H9 (cell line): Measurements from ENCODE around the gene TSPOAP1. TPM values are rescaled to one million over a fixed set of nuclear protein-coding genes. Genes with fewer than 3 reads are reported as not detected.

Source experiments
- DNase-seq: peaks from one replicate; pipeline ENCODE4 v3.0.0-alpha.2; 2017
- H2AFZ ChIP-seq: one replicate; pipeline ENCODE4 v1.6.1; 2013; ENCODE audit warnings: mild to moderate bottlenecking, low read length, control low read depth, moderate library complexity
- H2AK5ac ChIP-seq: 2 replicates; pipeline ENCODE4 v1.6.1; 2013; ENCODE audit warnings: low read length, control low read depth, mixed read lengths; ENCODE audit not compliant: insufficient read length
- H2BK120ac ChIP-seq: one replicate; pipeline ENCODE4 v1.6.1; 2013; ENCODE audit warnings: low read depth, mild to moderate bottlenecking, low read length, control low read depth, inconsistent platforms; ENCODE audit not compliant: poor library complexity, severe bottlenecking
- H2BK12ac ChIP-seq: 2 replicates; pipeline ENCODE4 v1.6.1; 2013; ENCODE audit warnings: low read length, control low read depth, mixed read lengths, low read depth; ENCODE audit not compliant: insufficient read length
- H2BK15ac ChIP-seq: 2 replicates; pipeline ENCODE4 v1.6.1; 2013; ENCODE audit warnings: low read depth, low read length, control low read depth
- H2BK20ac ChIP-seq: one replicate; pipeline ENCODE4 v1.6.1; 2013; ENCODE audit warnings: low read depth, mild to moderate bottlenecking, low read length, control low read depth, inconsistent platforms; ENCODE audit not compliant: poor library complexity, severe bottlenecking
- H2BK5ac ChIP-seq: 2 replicates; pipeline ENCODE4 v1.6.1; 2013; ENCODE audit warnings: low read length, control low read depth, mixed read lengths; ENCODE audit not compliant: insufficient read length
- H3K14ac ChIP-seq: 2 replicates; pipeline ENCODE4 v1.6.1; 2013; ENCODE audit warnings: low read length, control low read depth; ENCODE audit not compliant: insufficient read depth
- H3K18ac ChIP-seq: 2 replicates; pipeline ENCODE4 v1.6.1; 2013; ENCODE audit warnings: low read depth, mild to moderate bottlenecking, mixed read lengths, low read length, control low read depth; ENCODE audit not compliant: insufficient read length
- H3K23ac ChIP-seq: 2 replicates; pipeline ENCODE4 v1.6.1; 2013; ENCODE audit warnings: low read length, control low read depth, mixed read lengths, low read depth; ENCODE audit not compliant: insufficient read length
- H3K23me2 ChIP-seq: 2 replicates; pipeline ENCODE4 v1.6.1; 2013; ENCODE audit warnings: low read depth, mild to moderate bottlenecking, mixed read lengths, low read length, control low read depth; ENCODE audit not compliant: insufficient read length, poor library complexity, severe bottlenecking
- H3K27ac ChIP-seq: 2 replicates; pipeline ENCODE4 v1.5.1; 2013; ENCODE audit warnings: low read length, control low read depth, mixed read lengths, low read depth; ENCODE audit not compliant: insufficient read length
- H3K27me3 ChIP-seq: 2 replicates; pipeline ENCODE4 v1.6.1; 2013; ENCODE audit warnings: low read length, control low read depth, inconsistent platforms; ENCODE audit not compliant: insufficient read depth
- H3K4ac ChIP-seq: 2 replicates; pipeline ENCODE4 v1.6.1; 2013; ENCODE audit warnings: low read depth, mild to moderate bottlenecking, control low read depth, inconsistent platforms, low read length, moderate library complexity
- H3K4me1 ChIP-seq: 2 replicates; pipeline ENCODE4 v1.6.1; 2013; ENCODE audit warnings: low read length, control low read depth, inconsistent platforms; ENCODE audit not compliant: insufficient read depth
- H3K4me2 ChIP-seq: 2 replicates; pipeline ENCODE4 v1.6.1; 2013; ENCODE audit warnings: low read length, control low read depth, mixed read lengths; ENCODE audit not compliant: insufficient read length, insufficient read depth
- H3K56ac ChIP-seq: 2 replicates; pipeline ENCODE4 v1.6.1; 2013; ENCODE audit warnings: low read depth, mild to moderate bottlenecking, mixed read lengths, low read length, control low read depth; ENCODE audit not compliant: insufficient read length
- H3K79me1 ChIP-seq: 2 replicates; pipeline ENCODE4 v1.6.1; 2013; ENCODE audit warnings: low read depth, mild to moderate bottlenecking, moderate library complexity, low read length, control low read depth, inconsistent platforms; ENCODE audit not compliant: insufficient read depth, poor library complexity, severe bottlenecking
- H3K79me2 ChIP-seq: 2 replicates; pipeline ENCODE4 v1.6.1; 2013; ENCODE audit warnings: low read length, control low read depth, inconsistent platforms; ENCODE audit not compliant: insufficient read depth
- H3K9ac ChIP-seq: 2 replicates; pipeline ENCODE4 v1.6.1; 2013; ENCODE audit warnings: low read length, control low read depth, mixed read lengths; ENCODE audit not compliant: insufficient read length; ENCODE audit errors: extremely low read depth
- H3K9me3 ChIP-seq: one replicate; pipeline ENCODE4 v1.6.1; 2013; ENCODE audit warnings: low read depth, low read length, inconsistent platforms; ENCODE audit not compliant: control insufficient read depth
- H3T11ph ChIP-seq: one replicate; pipeline ENCODE4 v1.6.1; 2013; ENCODE audit warnings: mild to moderate bottlenecking, low read length, control low read depth, inconsistent platforms
- H4K20me1 ChIP-seq: one replicate; pipeline ENCODE4 v1.6.1; 2013; ENCODE audit not compliant: control insufficient read depth, insufficient read length, insufficient read depth
- H4K5ac ChIP-seq: 2 replicates; pipeline ENCODE4 v1.6.1; 2013; ENCODE audit warnings: low read depth, mild to moderate bottlenecking, mixed read lengths, low read length, control low read depth; ENCODE audit not compliant: insufficient read length
- H4K8ac ChIP-seq: replicated peaks from 2 replicates; pipeline ENCODE4 v1.6.1; 2013; ENCODE audit warnings: low read length, control low read depth, mixed read lengths, low read depth; ENCODE audit not compliant: insufficient read length
- H4K91ac ChIP-seq: 2 replicates; pipeline ENCODE4 v1.6.1; 2013; ENCODE audit warnings: low read depth, mild to moderate bottlenecking, moderate library complexity, mixed read lengths, low read length, control low read depth; ENCODE audit not compliant: insufficient read length
- H3K27ac Mint-ChIP-seq, 3 experiments: 2 replicates in 2 of 3; 3 replicates in 1 of 3; pipeline ENCODE4 v1.8.0; 2020 to 2021; ENCODE audit warnings: mixed read lengths in 3 of 3, mild to moderate bottlenecking in 1 of 3, moderate library complexity in 1 of 3
- H3K27me3 Mint-ChIP-seq: 2 replicates; pipeline ENCODE4 v1.8.0; 2021; ENCODE audit warnings: low read depth, mild to moderate bottlenecking, moderate library complexity, mixed read lengths
- H3K36me3 Mint-ChIP-seq, 3 experiments: 2 replicates in 2 of 3; 3 replicates in 1 of 3; pipeline ENCODE4 v1.8.0; 2020 to 2021; ENCODE audit warnings: low read depth in 3 of 3, mixed read lengths in 3 of 3; ENCODE audit not compliant: insufficient read depth in 1 of 3
- H3K4me1 Mint-ChIP-seq, 2 experiments: 2 replicates each; pipeline ENCODE4 v1.8.0; 2020; ENCODE audit warnings: mixed read lengths in 2 of 2
- H3K4me3 Mint-ChIP-seq, 2 experiments: 2 replicates in 1 of 2; 3 replicates in 1 of 2; pipeline ENCODE4 v1.8.0; 2020 to 2021; ENCODE audit warnings: mild to moderate bottlenecking in 2 of 2, mixed read lengths in 2 of 2, moderate library complexity in 1 of 2
- H3K9me3 Mint-ChIP-seq, 2 experiments: 2 replicates in 1 of 2; 3 replicates in 1 of 2; pipeline ENCODE4 v1.8.0; 2020; ENCODE audit warnings: mild to moderate bottlenecking in 2 of 2, mixed read lengths in 2 of 2, moderate library complexity in 1 of 2
- CTCF ChIP-seq: fragments of 200-600 bp; sonication (generic); conservative IDR thresholded peaks from 3 replicates; pipeline ENCODE4 v1.8.0; 2021; ENCODE audit warnings: antibody characterized with exemption, mild to moderate bottlenecking
- WGBS: extraction: QIAGEN DNeasy Blood & Tissue Kit; methylation state at CpG from one replicate; pipeline ENCODE4 v1.1.7; 2013; ENCODE audit warnings: missing lambda C conversion rate, low lambda C conversion rate, mixed read lengths; ENCODE audit not compliant: insufficient read length; ENCODE audit errors: extremely low coverage; 5-methylcytosine and 5-hydroxymethylcytosine counted together
- total RNA-seq: library from RNA; stranded (reverse); gene quantifications from 2 replicates; pipeline ENCODE4 v1.2.1, GENCODE V29; 2021

TSPOAP1 gene
- total RNA-seq, 1 experiment from 2014 or later, result 17.3 TPM

DNA sequence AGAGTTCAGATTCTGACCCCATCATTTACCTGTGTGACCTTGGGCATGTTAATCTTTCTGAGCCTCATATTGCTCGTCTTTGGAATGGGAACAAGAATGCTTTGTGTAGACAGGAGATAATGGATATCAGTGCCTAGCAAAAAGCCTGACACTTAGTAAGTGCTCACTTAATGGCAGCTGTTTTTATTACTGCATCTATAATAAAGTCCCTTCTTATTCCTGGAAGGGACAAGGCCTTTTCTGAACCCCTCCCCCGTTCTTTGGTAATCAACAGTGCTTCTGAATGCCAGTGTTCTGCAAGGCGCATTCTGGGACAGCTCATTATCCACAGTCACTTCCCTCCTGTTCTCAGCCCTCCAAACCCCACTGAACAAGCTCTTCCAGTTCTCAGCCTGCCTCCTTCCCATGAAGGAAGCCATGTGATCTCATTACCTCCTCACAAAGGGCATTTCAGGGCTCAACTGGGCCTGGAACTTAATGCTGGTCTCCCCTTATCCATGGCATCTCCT, 48.6 kb upstream of the TSPOAP1 start:
- Histone ChIP-seq H4K20me1 (no peaks in the 10 kb centered on the region), H3K18ac (no peak overlapping the region), H4K8ac (no peak overlapping the region), H4K91ac (no peak overlapping the region), H2BK20ac (no peak overlapping the region), H3K9ac (no peak overlapping the region), H2AFZ (no peak overlapping the region), H2BK15ac (no peak overlapping the region), H3K4ac (no peak overlapping the region), H2BK12ac (no peak overlapping the region), H2BK5ac (no peak overlapping the region), H3K27me3 (no peaks in the 10 kb centered on the region), H3T11ph (no peak overlapping the region), H2BK120ac (no peak overlapping the region), H3K9me3 (no peaks in the 10 kb centered on the region), H3K23ac (no peak overlapping the region), H3K4me2 (no peak overlapping the region), H3K14ac (no peak overlapping the region; the same call in 1 of the 2 replicates), H3K27ac (no peak overlapping the region), H3K79me2 (no peaks in the 10 kb centered on the region), H2AK5ac (no peak overlapping the region), H3K79me1 (no peaks in the 10 kb centered on the region), H3K56ac (no peak overlapping the region), H3K4me1 (peaks cover 11% of the 10 kb centered on the region; the same call in 1 of the 2 replicates), H3K23me2 (no peaks in the 10 kb centered on the region), H4K5ac (no peak overlapping the region)
- H3K27ac Mint-ChIP-seq, result 0 out of 7 replicates have a peak overlapping the region, but pooled peaks of 1 of the 3 experiments have one; percentile 18
- no peaks in the 10 kb centered on the region for H3K36me3 Mint-ChIP-seq
- H3K4me3 Mint-ChIP-seq, result no peak overlapping the region
- DNase-seq, result peak; percentile 58
- H3K4me1 Mint-ChIP-seq, result peaks cover 36 to 37% of the 10 kb centered on the region in 2 experiments
- no peaks in the 10 kb centered on the region for H3K9me3 Mint-ChIP-seq
- H3K27me3 Mint-ChIP-seq, result peaks cover 4% of the 10 kb centered on the region; the same call in 1 of the 2 replicates
- no CpG with 5 or more reads among the region's 3 CpGs for WGBS
- no peak for TF ChIP-seq CTCF
